Left ventricle myocardium inferior (tissue), 1 donor: ENCODE data around the gene GPBP1. TPM values are rescaled to one million over a fixed set of nuclear protein-coding genes. Genes with fewer than 3 reads are reported as not detected.

Source experiments
- DNase-seq: peaks from one replicate; pipeline ENCODE4 v3.0.0-alpha.2; 2020
- H3K27ac ChIP-seq: fragments of 200-600 bp; replicated peaks from 2 replicates; pipeline ENCODE4 v1.8.0; 2021
- H3K27me3 ChIP-seq: fragments of 200-600 bp; 2 replicates; pipeline ENCODE4 v1.8.0; 2021; ENCODE audit warnings: low read depth
- H3K36me3 ChIP-seq: fragments of 200-600 bp; 2 replicates; pipeline ENCODE4 v1.8.0; 2021
- H3K4me1 ChIP-seq: fragments of 200-600 bp; 2 replicates; pipeline ENCODE4 v1.8.0; 2021
- H3K4me3 ChIP-seq: fragments of 200-600 bp; 2 replicates; pipeline ENCODE4 v1.8.0; 2021; ENCODE audit warnings: mild to moderate bottlenecking, moderate library complexity
- H3K9me3 ChIP-seq: fragments of 200-600 bp; replicated peaks from 2 replicates; pipeline ENCODE4 v1.8.0; 2021
- intact Hi-C: fragments of 100-400 bp; cut with micrococcal nuclease; formaldehyde crosslinking; loops from one replicate; pipeline ENCODE4 v1.11.0; 2022
- total RNA-seq: library from RNA; stranded (reverse); fragmentation: NEBNext Ultra II Directional; extraction: Animal tissue kit (Norgen Biotek cat#: 25700); gene quantifications from one replicate; pipeline ENCODE4 v1.2.1, GENCODE V29; 2021
- TF ChIP-seq, protein P1 (sequence below): fragments of 200-600 bp; IDR thresholded peaks from 2 replicates; pipeline ENCODE4 v1.8.0; 2021; ENCODE audit warnings: antibody characterized with exemption, mild to moderate bottlenecking, borderline replicate concordance
- donor health status: DM: no; HTN: yes; CAD: no; lungs with severe emphysema.

GPBP1 gene
- total RNA-seq, 1 donor from 2014 or later, result 47.4 TPM

DNA sequence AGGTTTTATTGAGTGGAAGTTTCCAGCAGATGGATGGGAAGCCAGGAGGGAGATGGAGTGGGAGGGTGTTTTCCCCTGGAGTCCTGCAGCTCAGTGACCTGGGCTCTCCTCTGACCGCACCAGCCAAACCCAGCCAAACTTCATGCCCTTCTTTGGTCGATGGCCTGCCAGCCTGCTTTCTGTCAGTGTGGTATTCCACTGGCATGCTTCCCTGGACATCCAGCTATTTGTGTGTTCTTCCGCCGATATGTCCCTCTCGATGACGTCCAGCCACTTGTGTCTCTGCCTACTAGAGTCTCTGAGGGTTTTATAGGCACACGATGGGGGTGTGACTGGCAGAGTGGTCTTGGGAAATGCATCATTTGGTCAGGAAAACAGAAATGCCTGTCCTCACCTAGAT is 33.8 kb downstream of the GPBP1 start:
- DNase-seq, result peak; percentile 75
- Histone ChIP-seq H3K27ac (peak overlapping the region; percentile 87), H3K4me1 (peaks cover 84% of the 10 kb centered on the region), H3K27me3 (no peaks in the 10 kb centered on the region), H3K9me3 (no peaks in the 10 kb centered on the region), H3K4me3 (peak overlapping the region; percentile 35), H3K36me3 (no peaks in the 10 kb centered on the region)
- intact Hi-C loops, result no loop called here
- TF ChIP-seq, protein P1, sequence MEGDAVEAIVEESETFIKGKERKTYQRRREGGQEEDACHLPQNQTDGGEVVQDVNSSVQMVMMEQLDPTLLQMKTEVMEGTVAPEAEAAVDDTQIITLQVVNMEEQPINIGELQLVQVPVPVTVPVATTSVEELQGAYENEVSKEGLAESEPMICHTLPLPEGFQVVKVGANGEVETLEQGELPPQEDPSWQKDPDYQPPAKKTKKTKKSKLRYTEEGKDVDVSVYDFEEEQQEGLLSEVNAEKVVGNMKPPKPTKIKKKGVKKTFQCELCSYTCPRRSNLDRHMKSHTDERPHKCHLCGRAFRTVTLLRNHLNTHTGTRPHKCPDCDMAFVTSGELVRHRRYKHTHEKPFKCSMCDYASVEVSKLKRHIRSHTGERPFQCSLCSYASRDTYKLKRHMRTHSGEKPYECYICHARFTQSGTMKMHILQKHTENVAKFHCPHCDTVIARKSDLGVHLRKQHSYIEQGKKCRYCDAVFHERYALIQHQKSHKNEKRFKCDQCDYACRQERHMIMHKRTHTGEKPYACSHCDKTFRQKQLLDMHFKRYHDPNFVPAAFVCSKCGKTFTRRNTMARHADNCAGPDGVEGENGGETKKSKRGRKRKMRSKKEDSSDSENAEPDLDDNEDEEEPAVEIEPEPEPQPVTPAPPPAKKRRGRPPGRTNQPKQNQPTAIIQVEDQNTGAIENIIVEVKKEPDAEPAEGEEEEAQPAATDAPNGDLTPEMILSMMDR, result no peak

DNA sequence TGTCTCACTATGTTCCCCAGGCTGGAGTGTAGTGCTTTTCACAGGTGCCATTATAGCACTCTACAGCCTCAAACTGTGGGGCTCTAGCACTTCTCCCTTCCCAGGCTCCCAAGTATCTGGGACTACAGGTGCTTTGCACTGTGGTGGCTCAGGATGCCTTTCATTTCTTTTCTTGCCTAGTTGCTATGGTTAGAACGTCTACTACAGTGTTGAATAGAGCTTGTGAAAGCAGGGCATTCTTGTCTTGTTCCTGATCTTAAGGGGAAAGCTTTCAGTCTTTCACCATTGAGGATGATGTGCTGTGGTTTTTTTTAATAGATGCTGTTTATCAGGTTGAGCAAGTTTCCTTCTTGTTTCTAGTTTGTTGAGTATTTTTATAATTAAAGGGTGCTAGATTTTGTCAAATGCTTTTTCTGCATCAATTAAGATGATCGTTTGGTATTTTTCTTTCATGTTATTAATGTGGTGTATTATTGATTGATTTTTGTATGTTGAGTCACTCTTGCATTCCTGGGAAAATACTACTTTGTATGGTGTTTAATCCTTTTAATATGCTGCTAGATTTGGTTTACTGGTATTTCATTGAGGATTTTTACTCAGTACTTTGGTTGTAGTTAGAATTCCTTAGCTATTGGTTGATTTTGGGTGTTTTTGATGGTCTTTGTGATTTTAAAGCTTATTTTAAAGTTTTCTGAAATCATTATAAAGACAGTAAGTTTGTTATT is 35.6 kb downstream of the GPBP1 start:
- Histone ChIP-seq H3K4me1 (peaks cover 83% of the 10 kb centered on the region), H3K4me3 (no peak overlapping the region), H3K9me3 (no peaks in the 10 kb centered on the region), H3K27me3 (no peaks in the 10 kb centered on the region), H3K36me3 (peaks cover 8% of the 10 kb centered on the region), H3K27ac (peak overlapping the region; percentile 3)
- DNase-seq, result no peak
- intact Hi-C loops, result no loop called here
- TF ChIP-seq, protein P1, result no peak

DNA sequence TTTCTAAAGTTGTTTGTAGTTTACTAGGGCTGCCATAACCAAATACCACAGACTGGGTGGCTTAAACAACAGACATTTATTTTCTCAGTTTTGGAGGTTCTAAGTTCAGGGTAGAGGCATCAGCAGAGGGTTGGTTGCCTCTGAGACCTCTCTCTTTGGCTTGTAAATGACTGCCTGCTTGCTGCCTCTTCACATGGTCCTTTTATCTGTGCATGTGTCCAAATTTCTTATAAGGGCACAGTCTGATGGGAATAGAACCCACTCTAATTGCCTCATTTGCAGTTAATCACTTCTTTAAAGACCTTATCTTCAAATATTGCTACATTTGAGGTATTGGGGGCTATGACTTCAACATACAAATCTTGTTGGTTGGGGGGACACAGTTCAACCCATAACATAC is 36.8 kb downstream of the GPBP1 start:
- DNase-seq, result no peak
- peaks cover 79% of the 10 kb centered on the region for H3K4me1 ChIP-seq
- H3K36me3 ChIP-seq, result peaks cover 18% of the 10 kb centered on the region
- TF ChIP-seq, protein P1, result no peak
- H3K4me3 ChIP-seq, result no peak overlapping the region
- no peaks in the 10 kb centered on the region for H3K27me3 ChIP-seq
- intact Hi-C loops, result no loop called here
- peak overlapping the region; percentile 38 for H3K27ac ChIP-seq
- H3K9me3 ChIP-seq, result no peaks in the 10 kb centered on the region

- Histone ChIP-seq H3K9me3 (no peaks in the 10 kb centered on the region), H3K27ac (peak overlapping the region; percentile 38)
Observed at GRCh38 chr5:57211039-57211438, 37.2 kb downstream of the GPBP1 start.

DNA sequence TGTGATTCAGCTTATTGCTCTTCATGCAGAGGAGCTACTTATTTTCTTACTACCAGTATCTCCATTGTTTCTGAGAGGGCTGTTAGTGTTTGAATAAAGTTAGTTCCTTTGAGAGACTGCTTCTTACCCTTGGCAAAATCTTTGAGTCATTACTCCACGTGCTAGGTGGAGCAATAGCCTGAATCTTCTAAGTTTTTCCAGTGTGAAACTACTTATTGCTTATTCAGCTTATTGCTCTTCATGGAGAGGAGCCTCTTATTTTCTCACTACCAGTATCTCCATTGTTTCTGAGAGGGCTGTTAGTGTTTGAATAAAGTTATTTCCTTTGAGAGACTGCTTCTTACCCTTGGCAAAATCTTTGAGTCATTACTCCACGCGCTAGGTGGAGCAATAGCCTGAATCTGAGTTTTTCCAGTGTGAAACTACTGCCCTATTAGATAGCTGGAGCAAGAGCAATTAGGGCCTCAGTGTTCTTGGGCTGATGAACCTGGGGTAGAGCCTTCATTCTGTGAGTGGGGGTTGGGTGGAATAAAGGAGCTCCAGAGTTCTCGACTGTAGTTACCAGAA is 41.9 kb downstream of the GPBP1 start:
- no peak for DNase-seq
- Histone ChIP-seq H3K9me3 (no peaks in the 10 kb centered on the region), H3K36me3 (peaks cover 18% of the 10 kb centered on the region), H3K4me3 (no peak overlapping the region), H3K4me1 (peaks cover 40% of the 10 kb centered on the region), H3K27ac (no peak overlapping the region), H3K27me3 (no peaks in the 10 kb centered on the region)
- TF ChIP-seq, protein P1, result no peak
- intact Hi-C loops, result no loop called here

More at GRCh38 chr5:57211039-57211438, 37.2 kb downstream of the GPBP1 start:
- Histone ChIP-seq H3K4me1 (peaks cover 75% of the 10 kb centered on the region), H3K4me3 (no peak overlapping the region), H3K36me3 (peaks cover 18% of the 10 kb centered on the region), H3K27me3 (no peaks in the 10 kb centered on the region)
- TF ChIP-seq, protein P1, result no peak
- DNase-seq, result no peak
- intact Hi-C loops, result no loop called here
